Fibroblast of villous mesenchyme (primary cell): Measurements from ENCODE around the gene GBE1. TPM values are rescaled to one million over a fixed set of nuclear protein-coding genes. Genes with fewer than 3 reads are reported as not detected.

Experiments used
- DNase-seq: peaks from one replicate; pipeline ENCODE4 v3.0.0-alpha.2; 2010; ENCODE audit warnings: low read depth
- H3K4me3 ChIP-seq: 2 replicates; pipeline ENCODE4 v1.5.1; 2011; ENCODE audit warnings: low read depth, mild to moderate bottlenecking, low read length
- CTCF ChIP-seq: IDR thresholded peaks from 2 replicates; pipeline ENCODE4 v1.5.1; 2012; ENCODE audit warnings: low read depth, mild to moderate bottlenecking, low read length; ENCODE audit not compliant: insufficient read depth
- total RNA-seq: library from RNA; depleted of rRNA; stranded (reverse); fragments of >200 nt; gene quantifications from 2 replicates; pipeline ENCODE4 v1.2.3, GENCODE V29; 2012

The GBE1 gene
- total RNA-seq, 1 donor = 231 TPM

GRCh38 chr3:81612768-81613167 lies 148.7 kb downstream of the GBE1 start:
- no peak for TF ChIP-seq CTCF
- H3K4me3 ChIP-seq = no peak overlapping the region
- no peak for DNase-seq

- no peak overlapping the region for H3K4me3 ChIP-seq
- DNase-seq = peak; percentile 14
Measured at GRCh38 chr3:81602781-81603180, 158.7 kb downstream of the GBE1 start.

GRCh38 chr3:81601707-81602305 lies 159.6 kb downstream of the GBE1 start:
- no peak for TF ChIP-seq CTCF
- no peak overlapping the region for H3K4me3 ChIP-seq
- no peak for DNase-seq

More at GRCh38 chr3:81602781-81603180, 158.7 kb downstream of the GBE1 start:
- no peak for TF ChIP-seq CTCF

- DNase-seq = peak; percentile 31
- H3K4me3 ChIP-seq = no peak overlapping the region
- no peak for TF ChIP-seq CTCF
Measured at GRCh38 chr3:81592101-81592500, 169.3 kb downstream of the GBE1 start.

GRCh38 chr3:81585937-81586336 lies 175.5 kb downstream of the GBE1 start:
- DNase-seq = no peak
- no peak overlapping the region for H3K4me3 ChIP-seq
- no peak for TF ChIP-seq CTCF

GRCh38 chr3:81585056-81585455 lies 176.4 kb downstream of the GBE1 start:
- DNase-seq = no peak
- TF ChIP-seq CTCF = no peak
- H3K4me3 ChIP-seq = no peak overlapping the region
